HG02884 (cell line): ENCODE results near the gene DYNC1I1.
A peak's percentile ranks its signal among the peaks of the same experiment; 100 is the strongest.

Experiments used
- ATAC-seq: cut with Tn5 transposase; IDR thresholded peaks from one replicate; pipeline ENCODE4 v1.9.1; 2021; ENCODE audit warnings: mild to moderate bottlenecking, moderate library complexity; ENCODE audit not compliant: unreplicated experiment

The DYNC1I1 gene

GRCh38 chr7:95788884-95789283, 16.5 kb downstream of the DYNC1I1 start:
- no peak for ATAC-seq

- ATAC-seq = no peak
Measured at GRCh38 chr7:95793658-95794057, 21.3 kb downstream of the DYNC1I1 start.

- ATAC-seq = peak; percentile 63
Measured at GRCh38 chr7:95794917-95795515, 22.7 kb downstream of the DYNC1I1 start.

- no peak for ATAC-seq
Measured at GRCh38 chr7:95796617-95797016, 24.3 kb downstream of the DYNC1I1 start.

- ATAC-seq = no peak
Measured at GRCh38 chr7:95798401-95798930, 26.1 kb downstream of the DYNC1I1 start.

- ATAC-seq = no peak
Measured at GRCh38 chr7:95800787-95801186, 28.4 kb downstream of the DYNC1I1 start.

GRCh38 chr7:95802270-95802669, 29.9 kb downstream of the DYNC1I1 start:
- ATAC-seq = no peak

- no peak for ATAC-seq
Measured at GRCh38 chr7:95804052-95804451, 31.7 kb downstream of the DYNC1I1 start.

- no peak for ATAC-seq
Measured at GRCh38 chr7:95805909-95806308, 33.6 kb downstream of the DYNC1I1 start.

GRCh38 chr7:95808396-95808795, 36.0 kb downstream of the DYNC1I1 start:
- ATAC-seq = no peak

- ATAC-seq = no peak
Measured at GRCh38 chr7:95811846-95812445, 39.6 kb downstream of the DYNC1I1 start.

- no peak for ATAC-seq
Measured at GRCh38 chr7:95814721-95815120, 42.4 kb downstream of the DYNC1I1 start.

GRCh38 chr7:95817866-95818640, 45.7 kb downstream of the DYNC1I1 start:
- ATAC-seq = no peak

GRCh38 chr7:95820778-95821177, 48.4 kb downstream of the DYNC1I1 start:
- ATAC-seq = no peak

GRCh38 chr7:95822717-95823116, 50.4 kb downstream of the DYNC1I1 start:
- no peak for ATAC-seq

- no peak for ATAC-seq
Measured at GRCh38 chr7:95824616-95825015, 52.3 kb downstream of the DYNC1I1 start.

- ATAC-seq = no peak
Measured at GRCh38 chr7:95828824-95829790, 56.8 kb downstream of the DYNC1I1 start.

GRCh38 chr7:95840953-95841950, 68.9 kb downstream of the DYNC1I1 start:
- ATAC-seq = peak; percentile 97

- no peak for ATAC-seq
Measured at GRCh38 chr7:95843286-95843685, 70.9 kb downstream of the DYNC1I1 start.

- no peak for ATAC-seq
Measured at GRCh38 chr7:95845007-95845406, 72.7 kb downstream of the DYNC1I1 start.
